Vagina (tissue), 2 donors: ENCODE measurements around the gene ARHGAP32. TPM values are rescaled to one million over a fixed set of nuclear protein-coding genes. Genes with fewer than 3 reads are reported as not detected.

Experiments
- DNase-seq, 2 donors: peaks; one replicate each; pipeline ENCODE4 v3.0.0-alpha.2; 2017; ENCODE audit errors: extremely low spot score in 2 of 2
- H3K27ac ChIP-seq: fragments of 200-600 bp; sonication (generic); one replicate; pipeline ENCODE4 v1.5.1; 2019
- H3K27me3 ChIP-seq: fragments of 200-600 bp; sonication (generic); one replicate; pipeline ENCODE4 v1.5.1; 2019
- H3K36me3 ChIP-seq, 2 donors: fragments of 200-600 bp; sonication (generic); one replicate each; pipeline ENCODE4 v1.5.1; 2017 to 2019
- H3K4me1 ChIP-seq: fragments of 200-600 bp; sonication (generic); one replicate; pipeline ENCODE4 v1.5.1; 2019
- H3K4me3 ChIP-seq, 2 donors: fragments of 200-600 bp; sonication (generic); 1 replicate in 1 of 2; 2 replicates in 1 of 2; pipeline ENCODE4 v1.5.1; 2016 to 2019
- H3K9me3 ChIP-seq: fragments of 200-600 bp; sonication (generic); one replicate; pipeline ENCODE4 v1.5.1; 2019
- POLR2A ChIP-seq, 2 donors: fragments of 450-650 bp; IDR thresholded peaks; one replicate each; pipeline ENCODE4 v1.6.1; 2017; ENCODE audit warnings: antibody characterized with exemption in 2 of 2, mild to moderate bottlenecking in 2 of 2, moderate library complexity in 2 of 2
- POLR2AphosphoS5 ChIP-seq, 2 donors: sonication (generic); formaldehyde crosslinking; IDR thresholded peaks; one replicate each; pipeline ENCODE4 v1.9.0; 2017; ENCODE audit warnings: antibody characterized with exemption in 2 of 2, mild to moderate bottlenecking in 2 of 2, low read depth in 1 of 2; ENCODE audit not compliant: insufficient read depth in 1 of 2
- intact Hi-C: fragments of 100-400 bp; cut with DNase I; formaldehyde crosslinking; loops from one replicate; pipeline ENCODE4 v1.15.1; 2023
- total RNA-seq: library from RNA; depleted of rRNA; stranded (reverse); fragments of >200 nt; gene quantifications from one replicate; pipeline ENCODE4 v1.2.3, GENCODE V29; 2016
- TF ChIP-seq, protein P1 (sequence below), 3 experiments: fragments of 450-650 bp in 2 of 3; fragments of 200-600 bp in 1 of 3; sonication (generic) in 1 of 3; IDR thresholded peaks; one replicate each; pipeline ENCODE4 v1.5.1; 2017 to 2019; ENCODE audit warnings: antibody characterized with exemption in 3 of 3, mild to moderate bottlenecking in 2 of 3, moderate library complexity in 2 of 3

The ARHGAP32 gene
- total RNA-seq, 1 donor from 2014 or later = 42.0 TPM

- Histone ChIP-seq H3K9me3 (peaks cover 3% of the 10 kb centered on the region), H3K36me3 (no peaks in the 10 kb centered on the region), H3K4me3 (no peak overlapping the region), H3K27ac (no peak overlapping the region), H3K27me3 (no peaks in the 10 kb centered on the region), H3K4me1 (peaks cover 14% of the 10 kb centered on the region)
- TF ChIP-seq POLR2AphosphoS5 (IDR thresholded peaks at IDR 0.05; ENCODE audit: insufficient read depth in 1 of 2, low read depth in 1 of 2) = peak in 1 of 2 donors; percentile 14
- TF ChIP-seq, protein P1, sequence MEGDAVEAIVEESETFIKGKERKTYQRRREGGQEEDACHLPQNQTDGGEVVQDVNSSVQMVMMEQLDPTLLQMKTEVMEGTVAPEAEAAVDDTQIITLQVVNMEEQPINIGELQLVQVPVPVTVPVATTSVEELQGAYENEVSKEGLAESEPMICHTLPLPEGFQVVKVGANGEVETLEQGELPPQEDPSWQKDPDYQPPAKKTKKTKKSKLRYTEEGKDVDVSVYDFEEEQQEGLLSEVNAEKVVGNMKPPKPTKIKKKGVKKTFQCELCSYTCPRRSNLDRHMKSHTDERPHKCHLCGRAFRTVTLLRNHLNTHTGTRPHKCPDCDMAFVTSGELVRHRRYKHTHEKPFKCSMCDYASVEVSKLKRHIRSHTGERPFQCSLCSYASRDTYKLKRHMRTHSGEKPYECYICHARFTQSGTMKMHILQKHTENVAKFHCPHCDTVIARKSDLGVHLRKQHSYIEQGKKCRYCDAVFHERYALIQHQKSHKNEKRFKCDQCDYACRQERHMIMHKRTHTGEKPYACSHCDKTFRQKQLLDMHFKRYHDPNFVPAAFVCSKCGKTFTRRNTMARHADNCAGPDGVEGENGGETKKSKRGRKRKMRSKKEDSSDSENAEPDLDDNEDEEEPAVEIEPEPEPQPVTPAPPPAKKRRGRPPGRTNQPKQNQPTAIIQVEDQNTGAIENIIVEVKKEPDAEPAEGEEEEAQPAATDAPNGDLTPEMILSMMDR (IDR thresholded peaks at IDR 0.05) = no peak
- DNase-seq = no peak
- intact Hi-C loops = no loop called here
These were observed 31.6 kb upstream of the ARHGAP32 start for GRCh38 chr11:129223701-129224149.

DNA sequence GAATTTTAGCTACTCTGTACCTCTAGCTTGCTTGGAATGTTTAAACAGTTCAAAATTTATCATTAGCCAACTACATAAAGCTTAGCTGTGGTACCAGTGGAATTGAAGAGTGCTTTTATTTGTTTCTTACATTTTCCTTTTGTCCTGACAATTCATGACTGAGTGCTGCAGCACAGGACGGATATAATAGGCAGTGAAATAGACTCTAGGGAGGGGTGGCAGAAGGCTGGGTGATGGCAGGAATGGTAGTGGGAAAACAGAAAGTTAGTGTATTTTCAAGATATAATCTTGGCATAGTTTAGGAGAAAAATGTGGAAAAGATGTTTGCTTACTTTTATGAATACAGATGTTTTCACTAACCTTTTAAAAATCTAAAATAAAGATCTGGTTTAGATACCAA is 31.1 kb upstream of the ARHGAP32 start:
- H3K27ac ChIP-seq = no peak overlapping the region
- H3K27me3 ChIP-seq = no peaks in the 10 kb centered on the region
- peaks cover 14% of the 10 kb centered on the region for H3K4me1 ChIP-seq
- TF ChIP-seq POLR2AphosphoS5 (IDR thresholded peaks at IDR 0.05; ENCODE audit: insufficient read depth in 1 of 2, low read depth in 1 of 2) (no peak), POLR2A (IDR thresholded peaks at IDR 0.05) (no peak)
- TF ChIP-seq, protein P1 (IDR thresholded peaks at IDR 0.05) = no peak
- peaks cover 3% of the 10 kb centered on the region for H3K9me3 ChIP-seq
- H3K4me3 ChIP-seq = no peak overlapping the region
- no peaks in the 10 kb centered on the region for H3K36me3 ChIP-seq
- intact Hi-C loops = no loop called here
- no peak for DNase-seq

DNA sequence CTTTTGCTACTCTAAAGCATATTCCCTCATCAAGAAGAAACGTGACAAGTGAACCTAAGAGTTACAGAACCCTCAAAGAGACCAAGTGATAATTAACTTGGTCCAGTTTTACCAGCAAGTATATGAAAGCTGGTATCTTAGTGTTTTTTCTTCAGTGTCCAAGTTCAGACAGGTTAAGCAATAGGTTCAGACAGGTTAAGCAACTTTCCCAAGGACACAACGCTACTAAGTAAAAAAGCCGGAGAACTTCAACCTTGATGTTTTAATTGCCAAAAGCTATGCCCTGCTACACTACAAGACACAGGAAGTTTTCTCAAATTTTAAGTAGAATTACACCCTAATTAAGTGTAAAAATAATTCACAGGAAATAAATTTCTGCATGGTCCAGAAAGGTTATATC is 30.0 kb upstream of the ARHGAP32 start:
- H3K36me3 ChIP-seq = no peaks in the 10 kb centered on the region
- H3K4me1 ChIP-seq = peaks cover 14% of the 10 kb centered on the region
- TF ChIP-seq POLR2A (IDR thresholded peaks at IDR 0.05) (no peak), POLR2AphosphoS5 (IDR thresholded peaks at IDR 0.05; ENCODE audit: insufficient read depth in 1 of 2, low read depth in 1 of 2) (no peak)
- TF ChIP-seq, protein P1 (IDR thresholded peaks at IDR 0.05) = no peak
- intact Hi-C loops = no loop called here
- DNase-seq = no peak
- no peak overlapping the region for H3K4me3 ChIP-seq
- H3K9me3 ChIP-seq = peaks cover 3% of the 10 kb centered on the region
- H3K27me3 ChIP-seq = no peaks in the 10 kb centered on the region
- no peak overlapping the region for H3K27ac ChIP-seq

DNA sequence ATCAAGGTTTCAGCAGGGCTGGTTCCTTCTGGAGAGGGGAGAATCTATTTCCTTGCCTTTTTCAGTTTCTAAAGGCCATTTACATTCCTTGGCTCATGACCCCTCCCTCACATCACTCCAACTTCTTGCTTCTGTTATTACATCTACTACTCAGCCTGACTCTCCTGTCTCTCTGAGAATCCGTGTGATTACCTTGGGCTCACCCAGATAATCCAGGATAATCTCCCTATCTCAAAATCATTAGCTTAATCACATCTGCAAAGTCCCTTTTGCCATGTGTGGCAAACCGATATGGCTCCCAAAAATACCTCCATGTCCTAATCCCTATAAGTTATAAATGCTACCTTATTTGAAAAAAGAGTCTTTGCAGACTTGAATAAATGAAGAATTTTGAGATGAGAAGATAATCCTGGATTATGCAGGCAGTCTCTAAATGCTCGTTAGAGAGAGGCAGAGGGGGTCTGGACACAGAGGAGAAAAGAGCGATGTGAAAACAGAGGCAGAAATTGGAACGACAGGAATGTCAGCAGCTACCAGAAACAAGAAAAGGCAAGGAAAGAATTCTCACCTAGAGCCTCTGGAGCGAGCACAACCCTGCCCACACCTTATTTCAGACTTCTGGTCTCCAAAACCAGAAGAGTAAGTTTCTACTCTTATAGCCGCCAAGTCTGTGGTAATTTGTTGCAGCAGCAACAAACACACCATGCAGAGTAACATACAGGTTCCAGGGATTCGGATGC is 23.6 kb upstream of the ARHGAP32 start:
- Histone ChIP-seq H3K4me1 (peaks cover 4% of the 10 kb centered on the region), H3K27me3 (no peaks in the 10 kb centered on the region), H3K4me3 (no peak overlapping the region), H3K9me3 (no peaks in the 10 kb centered on the region), H3K27ac (no peak overlapping the region), H3K36me3 (no peaks in the 10 kb centered on the region)
- no peak for TF ChIP-seq POLR2AphosphoS5 (IDR thresholded peaks at IDR 0.05; ENCODE audit: insufficient read depth in 1 of 2, low read depth in 1 of 2)
- TF ChIP-seq POLR2A (IDR thresholded peaks at IDR 0.05) = no peak
- intact Hi-C loops = no loop called here
- DNase-seq = no peak

DNA sequence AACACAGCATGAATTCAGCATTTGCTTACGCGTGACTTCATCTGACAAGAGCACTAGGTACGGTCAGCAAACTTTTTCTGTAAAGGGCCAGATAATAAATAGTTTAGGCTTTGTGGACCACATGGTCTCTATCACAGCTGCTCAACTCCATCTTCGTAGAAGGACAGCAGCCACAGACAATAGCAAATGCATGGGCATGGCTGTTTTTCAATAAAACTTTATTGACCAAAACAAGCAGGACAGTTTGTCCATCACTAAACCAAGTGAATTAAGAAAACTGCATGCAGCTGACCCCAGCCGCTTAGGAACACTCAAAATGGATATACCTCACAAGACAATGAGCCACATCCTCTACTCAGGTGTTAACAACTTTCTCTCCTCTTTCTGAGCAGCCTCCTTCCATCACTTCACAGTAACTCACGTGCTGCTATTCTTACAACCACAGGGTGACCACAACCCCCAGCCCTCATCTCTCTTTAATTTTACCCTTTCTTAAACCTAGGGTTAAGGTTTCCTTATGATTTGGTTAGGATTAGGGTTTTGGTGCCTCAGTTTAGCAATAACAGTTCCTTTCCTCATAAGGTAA is 22.7 kb upstream of the ARHGAP32 start:
- no peaks in the 10 kb centered on the region for H3K9me3 ChIP-seq
- H3K27ac ChIP-seq = no peak overlapping the region
- no peaks in the 10 kb centered on the region for H3K36me3 ChIP-seq
- TF ChIP-seq POLR2A (IDR thresholded peaks at IDR 0.05) (no peak), POLR2AphosphoS5 (IDR thresholded peaks at IDR 0.05; ENCODE audit: insufficient read depth in 1 of 2, low read depth in 1 of 2) (no peak)
- TF ChIP-seq, protein P1 (IDR thresholded peaks at IDR 0.05) = no peak
- no peak overlapping the region for H3K4me3 ChIP-seq
- H3K4me1 ChIP-seq = peaks cover 13% of the 10 kb centered on the region
- no peaks in the 10 kb centered on the region for H3K27me3 ChIP-seq
- intact Hi-C loops = no loop called here
- no peak for DNase-seq
